H1 (cell line): ENCODE measurements around the gene RPL14. TPM values are rescaled to one million over a fixed set of nuclear protein-coding genes. Genes with fewer than 3 reads are reported as not detected.

Experiments
- CTCF ChIA-PET: fragments of 300-600 bp; sonication (Branson Sonifier 250); formaldehyde crosslinking; loops from one replicate; lab custom pipeline; 2021; ENCODE audit not compliant: partially characterized antibody; lab: Charles Lee
- POLR2A ChIA-PET: fragments of 300-600 bp; sonication (Branson Sonifier 250); formaldehyde crosslinking; loops from one replicate; lab custom pipeline; 2021; ENCODE audit warnings: inconsistent platforms; ENCODE audit not compliant: partially characterized antibody; lab: Charles Lee
- DNase-seq, 2 experiments: peaks; one replicate each; pipeline versions ENCODE4 v3.0.0 to v3.0.0-alpha.2; 2010 to 2022; ENCODE audit warnings: low spot score in 2 of 2, low read depth in 1 of 2, mixed read lengths in 1 of 2
- FAIRE-seq: peaks from 2 replicates; lab custom pipeline; 2011; peaks lifted over from hg19 to GRCh38; lab: Jason Lieb, UNC
- H2AFZ ChIP-seq: 2 replicates; pipeline ENCODE4 v1.8.1; 2012; ENCODE audit warnings: low read length, inconsistent platforms
- H2AK5ac ChIP-seq: 2 replicates; pipeline ENCODE4 v1.6.1; 2013; ENCODE audit warnings: low read depth, low read length
- H2BK120ac ChIP-seq: replicated peaks from 2 replicates; pipeline ENCODE3; 2013; ENCODE audit warnings: low read depth, low read length, inconsistent platforms
- H2BK12ac ChIP-seq: 2 replicates; pipeline ENCODE4 v1.6.1; 2013; ENCODE audit warnings: low read depth, low read length
- H2BK15ac ChIP-seq: 2 replicates; pipeline ENCODE4 v1.6.1; 2013; ENCODE audit warnings: low read length
- H2BK20ac ChIP-seq: 2 replicates; pipeline ENCODE4 v1.6.1; 2013; ENCODE audit warnings: low read length
- H2BK5ac ChIP-seq: 2 replicates; pipeline ENCODE4 v1.6.1; 2013; ENCODE audit warnings: low read depth, low read length
- H3K14ac ChIP-seq: 2 replicates; pipeline ENCODE4 v1.6.1; 2013; ENCODE audit warnings: inconsistent platforms; ENCODE audit not compliant: insufficient read length
- H3K18ac ChIP-seq: 2 replicates; pipeline ENCODE4 v1.6.1; 2013; ENCODE audit warnings: low read length; ENCODE audit errors: extremely low read depth
- H3K23ac ChIP-seq: 2 replicates; pipeline ENCODE4 v1.6.1; 2013; ENCODE audit warnings: inconsistent platforms; ENCODE audit not compliant: insufficient read length
- H3K23me2 ChIP-seq: 2 replicates; pipeline ENCODE4 v1.6.1; 2013; ENCODE audit warnings: low read depth, low read length
- H3K27ac ChIP-seq: 2 replicates; pipeline ENCODE4 v1.6.1; 2011; ENCODE audit warnings: low read depth, low read length, inconsistent platforms
- H3K27me3 ChIP-seq, 4 experiments: replicated peaks in 1 of 4; 1 replicate in 1 of 4; 2 replicates in 3 of 4; pipeline versions ENCODE4 v1.6.1 to v1.8.1; 2011 to 2013; ENCODE audit warnings: low read length in 3 of 4, mild to moderate bottlenecking in 3 of 4, inconsistent platforms in 2 of 4, mixed read lengths in 2 of 4, moderate library complexity in 1 of 4; ENCODE audit not compliant: control insufficient read depth in 3 of 4, insufficient read depth in 3 of 4; ENCODE audit errors: extremely low read depth in 1 of 4
- H3K36me3 ChIP-seq, 4 experiments: 2 replicates each; pipeline versions ENCODE4 v1.6.1 to v1.8.1; 2011 to 2013; ENCODE audit warnings: mild to moderate bottlenecking in 4 of 4, low read length in 3 of 4, moderate library complexity in 2 of 4, control low read depth in 1 of 4, inconsistent platforms in 1 of 4; ENCODE audit not compliant: insufficient read depth in 4 of 4, control insufficient read depth in 2 of 4
- H3K4ac ChIP-seq: replicated peaks from 2 replicates; pipeline ENCODE3; 2013; ENCODE audit warnings: low read length, low read depth, mixed read lengths, inconsistent platforms; ENCODE audit not compliant: insufficient read length
- H3K4me1 ChIP-seq, 4 experiments: replicated peaks in 1 of 4; 1 replicate in 1 of 4; 2 replicates in 3 of 4; pipeline versions ENCODE4 v1.6.1 to v1.8.1; 2011 to 2013; ENCODE audit warnings: low read length in 3 of 4, inconsistent platforms in 2 of 4, mixed read lengths in 1 of 4; ENCODE audit not compliant: insufficient read depth in 4 of 4, control insufficient read depth in 3 of 4
- H3K4me2 ChIP-seq, 2 experiments: 2 replicates each; pipeline versions ENCODE4 v1.6.1 to v1.8.1; 2011 to 2013; ENCODE audit warnings: low read depth in 2 of 2, low read length in 2 of 2, control low read depth in 1 of 2, inconsistent platforms in 1 of 2, mild to moderate bottlenecking in 1 of 2; ENCODE audit not compliant: insufficient read depth in 1 of 2
- H3K4me3 ChIP-seq, 4 experiments: fragments of 200-600, 300-600 bp in 1 of 4; sonication (generic), shearing (Covaris generic), sonication (Bioruptor Twin) in 1 of 4; 2 replicates each; pipeline versions ENCODE4 v1.5.1 to v1.8.1; 2011 to 2016; ENCODE audit warnings: low read length in 4 of 4, low read depth in 3 of 4, control low read depth in 2 of 4, inconsistent platforms in 2 of 4, mild to moderate bottlenecking in 2 of 4, mixed read lengths in 1 of 4, moderate library complexity in 1 of 4; ENCODE audit not compliant: insufficient read depth in 2 of 4; ENCODE audit errors: extremely low read depth in 1 of 4
- H3K56ac ChIP-seq: replicated peaks from 2 replicates; pipeline ENCODE3; 2013; ENCODE audit warnings: low read depth, mild to moderate bottlenecking, mixed read lengths, low read length, inconsistent platforms; ENCODE audit not compliant: insufficient read length
- H3K79me1 ChIP-seq: 2 replicates; pipeline ENCODE4 v1.6.1; 2013; ENCODE audit warnings: low read depth, low read length, control low read depth
- H3K79me2 ChIP-seq, 2 experiments: 2 replicates each; pipeline versions ENCODE4 v1.6.1 to v1.8.1; 2012 to 2013; ENCODE audit warnings: low read length in 2 of 2, mild to moderate bottlenecking in 2 of 2, inconsistent platforms in 1 of 2; ENCODE audit not compliant: insufficient read depth in 2 of 2, control insufficient read depth in 1 of 2
- H3K9ac ChIP-seq, 4 experiments: replicated peaks in 1 of 4; 1 replicate in 1 of 4; 2 replicates in 3 of 4; pipeline versions ENCODE4 v1.6.1 to v1.8.1; 2011 to 2013; ENCODE audit warnings: low read depth in 3 of 4, low read length in 3 of 4, control low read depth in 2 of 4, mild to moderate bottlenecking in 2 of 4, moderate library complexity in 2 of 4, inconsistent platforms in 1 of 4; ENCODE audit errors: extremely low read depth in 1 of 4
- H3K9me3 ChIP-seq, 2 experiments: 2 replicates each; pipeline versions ENCODE4 v1.6.1 to v1.8.1; 2012 to 2013; ENCODE audit warnings: mild to moderate bottlenecking in 2 of 2, moderate library complexity in 2 of 2, control low read depth in 1 of 2, inconsistent platforms in 1 of 2, low read depth in 1 of 2, low read length in 1 of 2, mixed read lengths in 1 of 2; ENCODE audit not compliant: insufficient read depth in 2 of 2
- H4K20me1 ChIP-seq, 2 experiments: replicated peaks in 1 of 2; 2 replicates each; pipeline versions ENCODE3 to v1.8.1; 2011 to 2013; ENCODE audit warnings: inconsistent platforms in 2 of 2, low read length in 2 of 2, mild to moderate bottlenecking in 1 of 2; ENCODE audit not compliant: insufficient read depth in 2 of 2, control insufficient read depth in 1 of 2
- H4K5ac ChIP-seq: 2 replicates; pipeline ENCODE4 v1.6.1; 2013; ENCODE audit warnings: low read length, low read depth, mixed read lengths, inconsistent platforms; ENCODE audit not compliant: insufficient read length
- H4K8ac ChIP-seq: 2 replicates; pipeline ENCODE4 v1.8.0; 2013; ENCODE audit warnings: mild to moderate bottlenecking, moderate library complexity, low read length, inconsistent platforms; ENCODE audit not compliant: insufficient read depth; ENCODE audit errors: extremely low read depth
- H4K91ac ChIP-seq: replicated peaks from 2 replicates; pipeline ENCODE3; 2013; ENCODE audit warnings: low read length, mixed read lengths, inconsistent platforms; ENCODE audit not compliant: insufficient read length
- JUND ChIP-seq: IDR thresholded peaks from 2 replicates; pipeline ENCODE4 v1.6.1; 2011; ENCODE audit warnings: mild to moderate bottlenecking, improper control_type of control experiment, low read length
- RFX5 ChIP-seq: IDR thresholded peaks from 2 replicates; pipeline ENCODE4 v1.6.1; 2011; ENCODE audit warnings: low read depth, low read length, improper control_type of control experiment, borderline replicate concordance
- TAF1 ChIP-seq: IDR thresholded peaks from 2 replicates; pipeline ENCODE4 v1.6.1; 2011; ENCODE audit warnings: mild to moderate bottlenecking, low read depth, low read length
- USF2 ChIP-seq: IDR thresholded peaks from 2 replicates; pipeline ENCODE4 v1.6.1; 2011; ENCODE audit warnings: low read length, improper control_type of control experiment
- WGBS, 2 experiments: shearing (Covaris generic) in 1 of 2; methylation state at CpG; one replicate each; pipeline versions ENCODE4 v1.1.6 to v1.1.7; 2013 to 2015; ENCODE audit warnings: low lambda C conversion rate in 2 of 2, mixed read lengths in 2 of 2, inconsistent platforms in 1 of 2, low coverage in 1 of 2, missing lambda C conversion rate in 1 of 2; ENCODE audit not compliant: insufficient replicate concordance in 2 of 2, insufficient coverage in 1 of 2, insufficient read length in 1 of 2; ENCODE audit errors: extremely low coverage in 1 of 2, missing lambda C conversion rate in 1 of 2; 5-methylcytosine and 5-hydroxymethylcytosine counted together
- polyA plus RNA-seq, 7 experiments: library from polyadenylated mRNA; depleted of rRNA in 3 of 7; stranded (reverse) in 5 of 7; unstranded in 2 of 7; fragments of >200 nt in 5 of 7; fragments of 200-250 nt in 2 of 7; gene quantifications; 1 replicate in 5 of 7; 2 replicates in 1 of 7; 4 replicates in 1 of 7; pipeline versions ENCODE4 v1.2.1 to v1.2.3, GENCODE V29; 2011 to 2013; ENCODE audit warnings: missing spikeins in 2 of 7, mixed read lengths in 2 of 7
- total RNA-seq: library from RNA; stranded (reverse); fragmentation: NEBNext Ultra II Directional; extraction: Animal tissue kit (Norgen Biotek cat#: 25700); gene quantifications from 2 replicates; pipeline ENCODE4 v1.2.1, GENCODE V29; 2021

RPL14 gene
- total and polyA plus RNA-seq, 2 of the 8 experiments (the other 6 are each of a cell fraction or from before 2014, with no cell fraction given) = 1,192 to 2,341 TPM

DNA sequence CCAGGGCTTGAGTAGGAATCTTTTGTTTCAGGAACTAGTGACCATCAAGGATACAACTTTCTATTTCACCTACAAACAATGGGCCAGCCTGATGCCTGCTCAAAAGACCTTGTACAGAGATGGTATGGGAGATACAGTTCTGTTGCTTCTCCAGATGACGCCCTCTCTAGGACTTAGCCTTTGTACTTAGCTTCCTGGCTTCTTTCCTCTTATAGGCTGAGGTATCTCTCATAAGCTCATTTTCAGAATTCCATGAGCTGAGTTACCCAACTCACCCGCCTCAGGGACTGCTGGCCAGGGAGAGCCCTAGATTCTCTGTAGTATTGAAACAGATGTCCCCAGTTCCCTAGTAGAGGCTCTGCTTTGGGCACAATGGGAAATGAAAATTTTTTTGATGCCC lies 40.1 kb downstream of the RPL14 start:
- DNase-seq (no peak), FAIRE-seq (no peak)
- no peak overlapping the region for H4K8ac ChIP-seq
- H3K4ac ChIP-seq = no peak overlapping the region
- no peaks in the 10 kb centered on the region for H3K9me3 ChIP-seq
- H3K9ac ChIP-seq = no peak overlapping the region
- no peak overlapping the region for H3K23ac ChIP-seq
- H4K91ac ChIP-seq = no peak overlapping the region
- H2BK12ac ChIP-seq = no peak overlapping the region
- no peak overlapping the region for H3K56ac ChIP-seq
- no peaks in the 10 kb centered on the region for H3K4me1 ChIP-seq
- no peaks in the 10 kb centered on the region for H4K20me1 ChIP-seq
- no peak overlapping the region for H2BK5ac ChIP-seq
- H3K4me2 ChIP-seq = no peak overlapping the region
- POLR2A ChIA-PET = interaction anchor here (1.7 kb wide), 1 partner anchor 27 kb away, joined by 5 read pairs; the partner anchor contains the start of gene ZNF621
- no peak overlapping the region for H2AFZ ChIP-seq
- no peaks in the 10 kb centered on the region for H3K79me1 ChIP-seq
- no peak overlapping the region for H4K5ac ChIP-seq
- H3K14ac ChIP-seq = no peak overlapping the region
- no peaks in the 10 kb centered on the region for H3K36me3 ChIP-seq
- H3K18ac ChIP-seq = no peak overlapping the region
- TF ChIP-seq RFX5 = no peak
- no peak for TF ChIP-seq USF2
- no peak for TF ChIP-seq TAF1
- no peak for TF ChIP-seq JUND
- TF ChIP-seq, all 59 proteins: peak for 0
- Histone ChIP-seq H2BK15ac (no peak overlapping the region), H2BK20ac (no peak overlapping the region), H3K23me2 (no peaks in the 10 kb centered on the region), H3K27me3 (peaks cover 0 to 2% (median 0%) of the 10 kb centered on the region in 4 experiments; a peak in 1 of 7 replicates), H3K79me2 (no peaks in the 10 kb centered on the region), H3K4me3 (no peak overlapping the region), H3K27ac (no peak overlapping the region), H2AK5ac (no peak overlapping the region), H2BK120ac (no peak overlapping the region)
- CTCF ChIA-PET = interaction anchor here (3.1 kb wide), 1 partner anchor 8 kb away, joined by 17 read pairs; the partner anchor contains the start of gene ZNF620
- 87% methylated on average over 2 of the region's 2 CpGs; no CpG with 5 or more reads in 1 of the 2 experiments for WGBS, 2 experiments
